NCI-H2081 (cell line): Measurements from ENCODE around the gene ACSL5.
"Not testable (repeated sequence)": the region's sequence is repeated elsewhere in the genome, so short reads cannot be mapped to it uniquely, and the experiment has no call there.

Source experiments
- DNase-seq, 2 experiments: peaks; one replicate each; lab custom pipeline; 2025; lab: John Stamatoyannopoulos, UW

Gene ACSL5

DNA sequence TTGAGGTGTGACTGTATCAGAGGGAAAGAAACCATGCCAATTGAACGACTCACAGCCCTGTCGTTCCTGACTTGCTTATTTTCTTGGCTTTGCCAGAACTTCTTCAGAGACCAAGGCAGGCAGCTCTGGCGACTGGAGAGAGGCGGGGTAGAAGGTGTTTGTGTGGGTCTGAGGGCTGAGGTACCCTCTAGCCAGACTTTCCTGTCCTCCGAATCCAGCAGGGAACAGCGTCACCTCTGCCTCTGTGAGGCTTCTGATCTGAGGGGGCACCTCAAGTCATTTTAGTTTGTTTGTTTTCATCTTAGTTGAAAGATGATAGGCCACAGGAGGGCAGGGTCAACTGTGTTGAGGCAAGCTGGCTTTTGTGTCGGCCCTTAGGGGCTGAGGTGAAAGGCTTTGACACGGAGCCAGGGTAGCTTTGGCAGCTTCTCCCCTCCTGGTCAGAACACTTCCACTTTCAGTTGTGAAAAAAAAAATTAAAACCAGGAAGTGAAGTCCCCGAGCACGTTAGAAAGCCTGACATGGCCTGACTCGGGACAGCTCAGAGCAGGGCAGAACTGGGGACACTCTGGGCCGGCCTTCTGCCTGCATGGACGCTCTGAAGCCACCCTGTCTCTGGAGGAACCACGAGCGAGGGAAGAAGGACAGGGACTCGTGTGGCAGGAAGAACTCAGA is 1.9 kb downstream of the ACSL5 start:
- no peak for DNase-seq

DNA sequence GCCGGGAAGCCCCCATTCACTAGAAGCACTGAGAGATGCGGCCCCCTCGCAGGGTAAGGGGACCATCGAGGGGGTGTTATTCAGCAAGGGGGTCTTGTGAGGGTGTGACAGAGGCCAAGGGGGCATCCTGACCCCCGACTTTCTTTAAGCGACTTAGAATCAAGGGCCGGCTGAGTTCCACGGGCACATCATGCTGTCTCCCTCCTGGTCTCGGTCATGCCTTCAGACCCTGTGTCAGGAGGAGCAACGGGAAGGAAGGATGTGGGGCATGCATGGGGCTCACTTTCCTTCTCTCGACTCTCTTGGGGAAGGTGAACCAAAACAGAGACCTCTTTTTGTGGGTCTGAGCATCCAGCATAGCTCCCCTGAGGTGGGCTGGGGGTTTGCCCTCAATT is 2.5 kb downstream of the ACSL5 start:
- DNase-seq: no peak

DNA sequence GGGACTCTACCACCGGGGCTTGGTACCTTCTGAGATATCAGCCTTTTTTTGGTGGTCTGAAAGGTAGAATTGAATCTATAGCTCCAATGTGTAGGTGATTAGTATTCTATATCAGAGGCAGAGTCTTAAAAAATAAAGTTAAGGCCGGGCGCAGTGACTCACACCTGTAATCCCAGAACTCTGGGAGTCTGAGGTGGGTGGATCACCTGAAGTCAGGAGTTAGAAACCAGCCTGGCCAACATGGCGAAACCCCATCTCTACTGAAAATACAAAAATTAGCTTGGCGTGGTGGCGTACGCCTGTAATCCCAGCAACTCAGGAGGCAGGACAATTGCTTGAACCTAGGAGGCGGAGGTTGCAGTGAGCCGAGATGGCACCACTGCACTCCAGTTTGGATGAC is 3.2 kb downstream of the ACSL5 start:
- DNase-seq: not testable (repeated sequence)

DNA sequence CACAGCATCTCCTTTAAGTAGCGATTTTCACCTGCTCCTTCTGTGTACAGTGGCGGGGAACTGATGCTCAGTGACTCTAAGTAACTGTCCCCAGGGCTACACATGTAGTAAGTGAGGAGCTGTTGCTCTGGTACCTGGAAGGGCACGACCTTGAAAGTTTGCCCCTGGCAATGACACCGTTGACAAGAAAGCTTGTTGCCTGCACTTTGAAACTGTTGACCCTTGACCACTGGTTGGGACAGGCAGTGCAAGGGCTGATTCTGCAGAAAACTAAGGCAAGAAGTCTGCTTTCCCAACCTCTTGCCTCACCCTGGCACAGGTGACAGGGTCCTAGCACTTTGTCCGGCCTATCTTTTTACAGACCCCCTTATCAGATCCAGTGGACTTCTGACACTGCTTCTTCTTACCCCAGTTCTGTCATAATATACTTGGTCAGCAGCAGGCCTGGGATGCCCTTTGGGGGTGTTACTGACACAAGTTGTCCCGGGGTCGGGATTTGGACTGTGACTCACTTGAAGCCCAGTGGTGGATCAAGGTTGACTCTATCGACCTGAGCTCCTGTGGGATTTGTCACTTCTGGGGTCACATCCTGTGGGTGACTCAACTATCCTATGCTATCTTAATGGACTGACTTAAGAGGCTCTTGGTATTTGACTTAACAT is 5.8 kb downstream of the ACSL5 start:
- DNase-seq: no peak

DNA sequence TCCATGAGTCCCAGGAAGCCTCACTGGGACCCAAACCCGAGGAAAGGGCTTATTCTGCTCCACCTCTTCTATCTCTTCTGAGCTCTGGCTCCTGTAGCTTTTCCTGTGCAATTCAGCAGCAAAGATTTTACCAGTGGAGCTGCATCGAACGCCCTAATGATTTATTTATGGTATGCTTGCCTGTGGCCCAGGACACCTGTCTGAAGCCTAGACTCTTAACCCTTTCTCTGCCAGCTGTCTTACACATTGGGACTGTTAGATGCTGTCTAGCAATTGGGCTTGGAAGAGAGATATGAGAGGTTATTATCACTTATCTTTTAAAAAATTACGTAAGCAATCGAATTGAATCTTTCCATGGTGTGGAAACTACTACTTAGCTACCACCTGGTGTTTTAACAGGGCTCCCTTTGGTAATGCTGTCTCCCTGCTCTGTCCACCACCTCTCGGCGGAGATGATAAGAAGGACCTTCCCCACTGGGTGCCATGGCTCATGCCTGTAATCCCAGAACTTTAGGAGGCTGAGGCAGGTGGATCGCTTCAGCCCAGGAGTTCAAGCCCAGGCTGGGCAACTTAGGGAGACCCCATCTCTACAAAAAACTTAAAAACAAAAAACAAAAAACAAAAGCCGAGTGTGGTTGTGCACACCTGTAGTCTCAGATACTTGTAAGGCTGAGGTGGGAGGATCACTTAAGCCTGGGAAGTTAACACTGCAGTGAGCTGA is 8.8 kb downstream of the ACSL5 start:
- DNase-seq: no peak

DNA sequence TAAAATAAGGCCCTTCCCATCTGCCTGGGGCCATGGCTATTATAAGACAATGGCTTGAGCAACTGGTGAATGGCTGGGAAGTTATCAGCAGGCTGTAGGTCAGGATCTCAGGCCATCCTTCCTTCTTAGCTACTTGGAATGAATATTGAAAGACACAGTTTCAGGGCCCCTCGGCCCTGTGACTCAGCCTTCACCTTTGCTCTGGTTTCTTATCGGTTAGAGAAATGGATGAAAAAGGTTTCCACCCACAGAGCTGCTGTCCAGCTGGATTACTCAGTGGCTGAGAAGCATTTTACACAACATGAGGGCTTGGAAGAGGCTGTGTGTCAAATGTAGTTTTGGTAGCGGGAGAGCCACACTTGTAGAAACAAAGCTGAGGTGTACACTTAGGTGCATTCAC is 9.4 kb downstream of the ACSL5 start:
- no peak for DNase-seq

DNA sequence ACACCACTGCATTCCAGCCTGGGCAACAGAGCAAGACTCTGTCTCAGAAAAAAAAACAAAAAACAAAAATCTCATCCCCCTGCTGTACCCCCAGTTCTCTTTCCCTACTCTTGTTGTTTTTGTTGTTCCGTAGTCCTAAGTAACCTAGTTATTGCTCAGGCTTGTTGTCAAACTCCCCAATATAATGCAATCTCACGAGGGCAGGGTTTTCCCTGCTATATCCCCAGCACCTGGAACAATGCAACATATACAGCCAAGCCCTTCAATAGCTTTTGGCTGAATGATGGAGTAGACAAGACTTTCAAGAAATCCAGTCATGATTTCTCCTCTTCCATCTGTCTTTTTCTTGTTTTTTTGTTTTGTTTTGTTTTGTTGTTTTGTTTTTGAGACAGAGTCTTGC is 10.2 kb downstream of the ACSL5 start:
- DNase-seq: no peak

DNA sequence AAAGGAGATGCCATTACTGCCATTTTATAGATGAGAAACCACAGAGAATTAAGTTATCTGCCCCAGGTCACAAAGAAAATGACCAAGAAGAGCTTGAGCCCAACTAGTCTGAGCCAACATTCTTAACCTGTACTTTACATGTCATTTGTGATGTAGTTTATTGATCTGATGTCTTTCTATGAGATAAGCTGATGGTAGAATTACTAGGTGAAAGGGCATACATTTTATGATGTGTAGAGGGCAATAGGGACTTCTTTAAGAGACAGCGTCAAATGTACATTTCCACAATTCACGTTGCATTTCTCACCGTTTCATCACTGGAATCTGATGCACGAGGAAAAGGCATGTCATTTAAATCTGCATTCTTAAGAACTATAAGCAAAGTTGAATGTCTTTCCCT is 11.3 kb downstream of the ACSL5 start:
- DNase-seq: no peak

DNA sequence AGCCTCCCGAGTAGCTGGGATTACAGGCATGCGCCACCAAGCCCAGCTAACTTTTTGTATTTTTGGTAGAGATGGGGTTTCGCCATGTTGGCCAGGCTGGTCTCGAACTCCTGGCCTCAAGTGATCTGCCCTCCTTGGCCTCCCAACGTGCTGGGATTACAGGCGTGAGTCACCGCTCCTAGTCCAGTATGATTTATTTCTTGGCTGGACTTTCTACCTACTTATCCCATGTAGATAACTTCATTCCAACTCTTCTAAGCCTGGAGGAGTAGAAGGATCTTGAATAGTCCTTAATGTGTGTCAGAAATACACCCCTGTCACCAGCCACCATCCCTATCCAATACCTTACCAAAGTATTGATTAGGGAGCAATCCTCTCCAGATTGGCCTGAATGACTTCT is 14.1 kb downstream of the ACSL5 start:
- DNase-seq: not testable (repeated sequence)

DNA sequence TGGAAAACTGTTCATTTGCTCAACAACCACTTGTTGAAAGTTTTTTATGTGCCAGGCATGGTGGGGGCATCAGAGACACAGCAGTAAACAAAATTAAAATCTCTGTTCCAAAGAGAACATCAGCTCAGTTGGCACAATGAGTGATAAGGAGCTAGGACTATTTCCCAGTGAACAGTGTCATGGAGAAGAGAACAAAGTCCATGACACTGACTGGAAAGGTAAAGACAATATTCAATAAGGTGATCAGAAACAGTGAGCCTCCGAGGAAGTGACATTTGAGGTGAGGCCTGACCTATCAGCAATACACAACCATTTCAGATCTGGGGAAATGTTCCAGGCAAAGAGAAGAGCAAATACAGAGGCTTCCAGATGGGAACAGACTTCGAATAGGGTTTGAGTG is 14.6 kb downstream of the ACSL5 start:
- DNase-seq: no peak

DNA sequence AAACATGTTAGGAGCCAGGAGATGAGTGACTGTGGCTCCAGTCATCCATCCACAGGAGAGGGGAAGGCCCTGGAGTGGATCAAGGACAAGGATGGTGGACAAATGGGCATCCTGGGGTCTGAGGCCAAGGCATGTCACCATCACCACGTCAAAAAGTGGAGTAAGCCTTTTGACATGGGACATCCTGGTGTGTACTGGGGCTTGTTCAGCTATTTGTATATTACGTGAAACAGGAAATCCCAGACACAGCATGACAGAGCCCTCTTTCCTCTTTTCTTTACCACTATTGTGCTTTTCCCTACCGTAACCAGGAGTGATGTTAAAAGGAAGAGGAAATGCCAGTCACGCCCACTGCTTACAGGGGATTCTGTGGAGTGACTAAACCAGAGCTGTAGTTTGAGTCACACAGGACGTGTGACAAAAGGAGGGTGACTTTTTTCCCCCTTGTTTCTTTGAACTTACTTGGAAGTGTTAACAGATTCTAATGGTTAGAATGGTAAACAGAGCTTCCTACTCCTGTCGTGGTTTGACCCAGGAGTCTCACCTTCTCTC is 15.4 kb downstream of the ACSL5 start:
- DNase-seq: no peak

DNA sequence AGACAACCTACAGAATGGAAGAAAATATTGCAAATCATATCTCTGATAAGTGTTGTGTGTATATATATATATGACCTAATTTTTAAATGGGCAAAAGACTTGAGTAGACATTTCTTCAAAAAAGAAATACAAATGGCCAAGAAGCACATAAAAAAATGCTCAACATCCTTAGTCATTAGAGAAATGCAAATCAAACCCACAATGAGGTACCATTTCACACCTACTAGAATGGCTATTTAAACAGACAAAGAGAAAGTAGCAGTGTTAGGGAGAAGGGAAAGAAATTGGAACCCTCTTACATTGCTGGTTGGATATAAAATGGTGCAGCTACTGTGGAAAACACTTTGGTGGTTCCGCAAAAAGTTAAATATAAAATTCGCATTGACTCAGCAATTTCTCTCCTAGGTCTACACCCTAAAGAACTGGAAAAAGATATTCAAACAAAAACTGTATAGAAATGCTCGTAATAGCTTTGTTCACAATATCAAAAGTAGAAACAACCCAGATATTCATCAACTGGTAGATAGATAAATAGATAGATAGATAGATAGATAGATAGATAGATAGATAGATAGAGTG is 16.3 kb downstream of the ACSL5 start:
- DNase-seq: no peak

DNA sequence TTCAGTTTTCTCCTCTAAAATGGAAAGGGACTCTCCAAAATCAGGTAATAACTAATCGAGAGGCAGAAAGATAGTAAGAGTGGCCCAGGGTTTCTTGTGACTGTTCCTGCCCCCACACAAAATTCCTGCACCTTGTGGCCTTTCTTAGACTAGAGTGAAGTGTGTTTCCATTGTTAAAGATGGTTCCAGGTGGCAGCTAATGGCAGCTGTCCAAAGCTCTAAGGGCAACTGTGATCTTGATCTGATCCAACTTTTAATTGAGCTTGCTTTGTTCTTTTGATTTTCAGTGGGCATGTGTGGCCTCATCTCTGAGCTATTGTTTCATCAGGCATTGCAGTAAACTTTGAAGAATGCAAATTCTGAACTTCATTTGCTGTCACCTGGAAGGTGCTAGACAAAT is 19.4 kb downstream of the ACSL5 start:
- no peak for DNase-seq

DNA sequence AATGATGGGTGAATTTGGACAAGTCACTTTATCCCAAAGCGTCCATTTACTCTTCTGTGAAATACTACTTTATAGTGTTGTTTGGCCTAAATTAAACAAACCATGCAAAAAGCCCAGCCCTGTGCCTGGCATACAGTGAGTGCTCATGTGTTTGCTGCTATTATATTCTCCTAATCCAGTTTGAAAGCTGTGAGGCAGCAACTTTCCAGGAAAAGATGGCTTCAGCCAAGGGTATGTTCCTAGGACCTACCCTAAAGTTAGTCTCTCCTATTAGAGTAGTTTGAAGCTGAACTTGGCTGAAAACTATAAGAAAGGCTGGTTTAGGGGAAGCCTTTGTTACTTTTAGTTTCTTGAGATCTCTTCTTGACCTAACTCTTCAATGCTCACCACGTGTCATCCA is 19.9 kb downstream of the ACSL5 start:
- no peak for DNase-seq

DNA sequence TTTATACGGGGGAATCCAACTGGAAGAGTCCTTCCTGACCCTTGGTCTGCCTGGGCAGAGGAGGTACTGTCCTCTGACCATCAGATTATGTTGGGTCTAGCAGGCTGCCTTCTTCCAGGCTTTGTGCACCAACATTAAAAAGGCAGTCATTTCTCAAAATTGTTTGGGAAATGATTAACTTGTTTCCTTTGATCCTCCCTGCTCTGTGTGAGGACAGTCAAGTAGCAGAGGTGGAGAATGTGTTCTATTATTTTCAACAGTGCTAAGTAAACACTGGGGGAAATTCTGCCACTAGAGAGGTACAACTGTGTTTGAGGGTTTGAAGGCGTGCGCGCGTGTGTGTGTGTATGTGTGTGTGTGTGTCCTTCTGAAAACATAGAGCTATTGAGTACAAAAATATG is 20.6 kb downstream of the ACSL5 start:
- no peak for DNase-seq

DNA sequence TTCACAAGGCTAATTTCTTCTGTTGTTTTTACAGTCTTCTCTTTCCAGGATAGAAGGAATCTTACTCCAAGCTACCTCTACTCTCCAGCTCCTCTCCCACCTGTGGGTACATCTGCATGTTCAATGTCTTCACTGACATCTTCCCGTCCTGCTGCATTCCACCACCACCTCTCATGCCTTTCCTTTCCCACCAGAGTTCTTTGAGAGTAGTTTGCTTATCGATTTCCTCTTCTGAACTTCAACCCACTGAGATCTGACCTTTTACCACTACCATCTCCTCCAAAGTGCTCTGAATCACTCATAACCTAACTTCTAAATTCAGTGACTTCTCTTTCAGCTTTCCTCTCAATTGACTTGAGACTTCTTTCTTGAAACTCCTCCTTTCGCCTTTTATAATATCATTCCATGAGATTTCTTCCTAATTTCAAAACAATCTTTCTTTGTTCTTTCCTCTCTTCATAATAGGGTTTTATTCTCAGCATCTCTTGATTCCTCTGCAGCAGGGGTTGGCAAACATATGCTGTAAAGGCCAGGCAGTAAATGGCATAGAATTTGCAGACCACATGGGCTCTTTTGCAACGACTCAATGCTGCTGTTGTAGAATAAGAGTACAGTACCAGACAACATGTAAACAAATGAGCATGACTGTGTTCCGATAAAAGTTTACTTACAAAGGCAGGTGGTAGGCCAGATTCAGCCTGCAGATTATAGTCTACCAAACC is 22.1 kb downstream of the ACSL5 start:
- DNase-seq: no peak

DNA sequence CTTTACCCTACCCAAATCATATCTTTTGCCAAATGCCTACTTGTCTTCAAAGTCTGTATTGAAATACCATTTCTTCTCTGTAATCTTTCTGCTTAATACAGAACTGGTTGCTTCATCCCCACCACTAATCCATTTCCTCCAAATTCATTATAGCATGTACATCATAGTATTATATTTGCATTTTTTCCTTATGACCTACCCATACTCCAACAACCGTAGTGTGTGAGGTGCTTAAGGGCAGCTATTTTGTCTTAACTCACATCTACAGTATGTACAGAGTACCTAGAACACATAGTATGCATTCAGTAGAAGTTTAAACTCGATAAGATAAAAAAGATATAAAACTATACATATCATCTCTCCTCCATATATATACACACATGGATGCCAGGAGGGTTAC is 23.7 kb downstream of the ACSL5 start:
- DNase-seq: no peak

DNA sequence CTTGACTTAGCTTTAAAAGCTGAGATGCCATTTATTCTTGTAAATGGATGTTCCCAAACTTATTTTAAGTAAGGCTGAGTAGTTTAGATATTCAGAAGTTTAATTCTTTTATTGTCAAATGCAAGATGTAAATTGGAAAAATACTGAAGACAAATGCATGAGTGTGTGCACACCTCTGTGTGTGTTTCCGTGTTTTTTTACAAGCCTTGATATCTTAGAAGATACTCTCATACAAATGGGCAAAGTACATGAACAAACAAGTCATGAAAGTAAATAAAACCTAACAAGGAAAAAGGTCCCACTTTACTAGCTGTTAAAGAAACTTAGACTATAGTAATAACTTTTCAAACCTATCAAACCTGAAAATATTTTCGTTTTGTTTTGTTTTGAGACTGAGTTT is 29.0 kb downstream of the ACSL5 start:
- DNase-seq: no peak

DNA sequence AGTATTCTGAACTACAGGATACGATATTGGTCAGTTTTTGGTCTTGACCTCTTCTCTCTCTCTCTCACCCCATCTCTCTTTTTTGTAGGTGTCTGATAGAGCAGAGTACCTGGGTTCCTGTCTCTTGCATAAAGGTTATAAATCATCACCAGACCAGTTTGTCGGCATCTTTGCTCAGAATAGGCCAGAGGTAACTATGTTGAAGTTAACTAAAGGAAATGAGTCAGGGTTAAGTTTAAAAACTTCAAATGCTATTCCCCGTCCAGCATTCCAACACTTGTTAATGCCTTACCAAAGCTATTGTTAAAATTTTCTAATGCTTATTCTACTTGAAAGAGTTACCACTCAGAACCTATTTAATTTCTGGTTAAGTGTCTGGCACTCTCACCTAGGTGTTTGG is 30.7 kb downstream of the ACSL5 start:
- no peak for DNase-seq

DNA sequence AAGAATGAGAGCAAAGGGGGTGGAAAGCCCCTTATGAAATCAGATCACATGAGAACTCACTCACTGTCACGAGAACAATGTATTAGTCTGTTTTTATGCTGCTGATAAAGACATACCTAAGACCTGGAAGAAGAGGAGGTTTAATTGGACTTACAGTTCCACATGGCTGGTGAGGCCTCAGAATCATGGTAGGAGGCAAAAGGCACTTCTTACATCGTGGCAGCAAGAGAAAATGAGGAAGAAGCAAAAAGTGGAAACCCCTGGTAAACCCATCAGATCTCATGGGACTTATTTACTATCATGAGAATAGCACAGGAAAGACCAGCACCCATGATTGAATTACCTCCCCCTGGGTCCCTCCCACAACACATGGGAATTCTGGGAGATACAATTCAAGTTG is 32.9 kb downstream of the ACSL5 start:
- DNase-seq: not testable (repeated sequence)

DNA sequence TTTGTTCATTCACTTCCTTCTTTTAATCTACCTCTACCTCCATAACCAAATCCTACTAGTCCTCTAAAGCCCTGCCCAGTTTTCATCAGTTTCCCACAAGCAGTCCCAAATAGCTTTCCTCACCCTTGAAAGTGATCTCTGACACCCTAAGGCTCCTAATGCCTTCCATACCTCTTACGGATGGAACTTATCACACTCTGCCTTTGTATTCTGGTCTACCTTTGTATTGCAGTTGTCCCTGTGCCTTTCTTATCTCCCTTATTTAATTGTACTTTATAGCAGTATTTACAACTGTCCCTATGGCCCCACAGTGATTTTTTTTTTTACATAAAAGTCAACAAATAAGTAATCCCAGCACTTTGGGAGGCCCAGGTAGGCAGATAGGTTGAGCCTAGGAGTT is 33.8 kb downstream of the ACSL5 start:
- DNase-seq: no peak

DNA sequence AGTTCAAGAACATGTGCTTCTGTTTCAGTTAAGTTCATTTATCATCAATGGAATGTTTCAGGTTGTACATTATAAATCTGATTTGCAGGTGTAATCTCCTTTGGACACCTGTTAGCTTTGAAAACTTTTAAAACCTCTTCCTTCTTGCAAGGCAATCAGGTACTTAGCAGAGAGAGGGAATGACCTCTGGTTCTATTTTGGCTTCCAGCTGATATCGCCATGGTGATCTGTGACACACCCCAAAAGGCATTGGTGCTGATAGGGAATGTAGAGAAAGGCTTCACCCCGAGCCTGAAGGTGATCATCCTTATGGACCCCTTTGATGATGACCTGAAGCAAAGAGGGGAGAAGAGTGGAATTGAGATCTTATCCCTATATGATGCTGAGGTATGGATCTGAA is 35.4 kb downstream of the ACSL5 start:
- DNase-seq: no peak
